OCI-LY1 (cell line): Measurements from ENCODE around the gene MRGPRD.

Source experiments
- EZH2 ChIP-seq: fragments of 200-600 bp; sonication (generic), shearing (Covaris generic); IDR thresholded peaks from 2 replicates; pipeline ENCODE4 v1.8.0; 2017; ENCODE audit warnings: borderline replicate concordance, mixed run types, mild to moderate bottlenecking, antibody characterized with exemption, low read length, moderate library complexity, mixed read lengths
- TF ChIP-seq, protein P1 (sequence below): fragments of 200-600 bp; sonication (generic), shearing (Covaris generic); IDR thresholded peaks from 2 replicates; pipeline ENCODE4 v1.5.1; 2017; ENCODE audit warnings: mild to moderate bottlenecking, antibody characterized with exemption, low read length, moderate library complexity, mixed read lengths

DNA sequence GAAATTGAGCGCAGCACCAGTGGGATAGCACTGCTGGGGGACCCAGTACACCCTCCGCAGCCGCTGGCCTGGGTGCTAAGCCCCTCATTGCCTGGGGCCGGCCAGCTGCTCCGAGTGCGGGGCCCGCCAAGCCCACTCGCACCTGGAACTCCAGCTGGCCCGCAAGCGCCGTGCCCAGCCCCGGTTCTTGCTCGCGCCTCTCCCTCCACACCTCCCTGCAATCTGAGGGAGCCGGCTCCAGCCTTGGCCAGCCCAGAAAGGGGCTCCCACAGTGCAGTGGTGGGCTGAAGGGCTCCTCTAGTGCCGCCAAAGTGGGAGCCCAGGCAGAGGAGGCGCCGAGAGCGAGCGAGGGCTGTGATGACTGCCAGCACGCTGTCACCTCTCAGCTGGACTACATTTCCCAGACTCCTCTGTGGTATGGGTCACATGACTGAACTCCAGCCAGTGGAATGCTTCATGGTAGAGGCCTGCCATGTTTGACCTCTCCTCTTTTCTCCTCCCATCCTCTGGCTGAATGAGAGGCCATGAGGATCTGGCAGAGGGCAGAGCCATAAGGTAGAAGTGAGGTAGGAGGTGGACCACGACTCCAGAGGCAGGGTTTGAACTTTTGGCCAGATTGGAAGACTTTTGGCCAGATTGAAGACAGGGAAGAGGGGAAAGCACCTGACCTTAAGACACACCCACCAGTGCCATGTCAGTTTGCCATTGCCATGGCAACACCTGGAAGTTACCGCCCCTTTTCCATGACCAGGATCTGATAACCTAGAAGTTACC, 6.2 kb downstream of the MRGPRD start:
- no peak for TF ChIP-seq EZH2
- TF ChIP-seq, protein P1, sequence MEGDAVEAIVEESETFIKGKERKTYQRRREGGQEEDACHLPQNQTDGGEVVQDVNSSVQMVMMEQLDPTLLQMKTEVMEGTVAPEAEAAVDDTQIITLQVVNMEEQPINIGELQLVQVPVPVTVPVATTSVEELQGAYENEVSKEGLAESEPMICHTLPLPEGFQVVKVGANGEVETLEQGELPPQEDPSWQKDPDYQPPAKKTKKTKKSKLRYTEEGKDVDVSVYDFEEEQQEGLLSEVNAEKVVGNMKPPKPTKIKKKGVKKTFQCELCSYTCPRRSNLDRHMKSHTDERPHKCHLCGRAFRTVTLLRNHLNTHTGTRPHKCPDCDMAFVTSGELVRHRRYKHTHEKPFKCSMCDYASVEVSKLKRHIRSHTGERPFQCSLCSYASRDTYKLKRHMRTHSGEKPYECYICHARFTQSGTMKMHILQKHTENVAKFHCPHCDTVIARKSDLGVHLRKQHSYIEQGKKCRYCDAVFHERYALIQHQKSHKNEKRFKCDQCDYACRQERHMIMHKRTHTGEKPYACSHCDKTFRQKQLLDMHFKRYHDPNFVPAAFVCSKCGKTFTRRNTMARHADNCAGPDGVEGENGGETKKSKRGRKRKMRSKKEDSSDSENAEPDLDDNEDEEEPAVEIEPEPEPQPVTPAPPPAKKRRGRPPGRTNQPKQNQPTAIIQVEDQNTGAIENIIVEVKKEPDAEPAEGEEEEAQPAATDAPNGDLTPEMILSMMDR, result no peak
